DND-41 (cell line): ENCODE results near the gene HDAC4.

Source experiments
- ATAC-seq: fragments of 200-7000 bp; cut with Tn5 transposase; 3 replicates; pipeline ENCODE4 v1.9.1; 2021; ENCODE audit warnings: low read depth; ENCODE audit not compliant: insufficient read depth
- DNase-seq: peaks from one replicate; pipeline ENCODE4 v3.0.0-alpha.2; 2020
- H2AFZ ChIP-seq: 2 replicates; pipeline ENCODE4 v1.6.0; 2012; ENCODE audit warnings: low read depth, low read length
- H3K27ac ChIP-seq: 2 replicates; pipeline ENCODE4 v1.5.1; 2012; ENCODE audit warnings: low read length, inconsistent platforms
- H3K27me3 ChIP-seq: fragments of 200-600 bp; sonication (generic); 2 replicates; pipeline ENCODE4 v1.6.0; 2012; ENCODE audit warnings: low read length, mild to moderate bottlenecking, inconsistent platforms; ENCODE audit not compliant: insufficient read depth, poor library complexity
- H3K36me3 ChIP-seq: 2 replicates; pipeline ENCODE4 v1.5.1; 2012; ENCODE audit warnings: low read length, inconsistent platforms; ENCODE audit not compliant: insufficient read depth
- H3K4me1 ChIP-seq: 2 replicates; pipeline ENCODE4 v1.5.1; 2012; ENCODE audit warnings: mild to moderate bottlenecking, low read length; ENCODE audit not compliant: insufficient read depth
- H3K4me2 ChIP-seq: 2 replicates; pipeline ENCODE4 v1.6.0; 2012; ENCODE audit warnings: mild to moderate bottlenecking, moderate library complexity, low read length, inconsistent platforms; ENCODE audit not compliant: insufficient read depth
- H3K4me3 ChIP-seq, 2 experiments: fragments of 200-600 bp in 1 of 2; shearing (Covaris generic) in 1 of 2; 2 replicates each; pipeline ENCODE4 v1.5.1; 2012 to 2016; ENCODE audit warnings: inconsistent platforms in 2 of 2, low read length in 2 of 2, mild to moderate bottlenecking in 2 of 2, low read depth in 1 of 2, moderate library complexity in 1 of 2
- H3K79me2 ChIP-seq: 2 replicates; pipeline ENCODE4 v1.6.0; 2012; ENCODE audit warnings: low read length, inconsistent platforms; ENCODE audit not compliant: insufficient read depth
- H3K9ac ChIP-seq: 2 replicates; pipeline ENCODE4 v1.6.0; 2012; ENCODE audit warnings: low read depth, mild to moderate bottlenecking, inconsistent platforms, low read length, moderate library complexity
- H3K9me3 ChIP-seq: 2 replicates; pipeline ENCODE4 v1.5.1; 2012; ENCODE audit warnings: low read length, moderate library complexity, mild to moderate bottlenecking, inconsistent platforms; ENCODE audit not compliant: insufficient read depth, severe bottlenecking
- H4K20me1 ChIP-seq: 2 replicates; pipeline ENCODE4 v1.6.0; 2012; ENCODE audit warnings: low read length; ENCODE audit not compliant: insufficient read depth
- EZH2 ChIP-seq: IDR thresholded peaks from 3 replicates; pipeline ENCODE4 v1.6.1; 2012; ENCODE audit warnings: borderline replicate concordance, low read depth, mild to moderate bottlenecking, moderate library complexity, low read length, inconsistent platforms; ENCODE audit not compliant: severe bottlenecking
- TF ChIP-seq, protein P1 (sequence below): IDR thresholded peaks from 2 replicates; pipeline ENCODE4 v1.5.1; 2012; ENCODE audit warnings: borderline replicate concordance, low read length, moderate library complexity, mild to moderate bottlenecking; ENCODE audit not compliant: poor library complexity, severe bottlenecking; ENCODE audit errors: extremely low read depth

Gene HDAC4

GRCh38 chr2:239005586-239005985, 395.2 kb downstream of the HDAC4 start:
- H3K36me3 ChIP-seq, result no peaks in the 10 kb centered on the region
- no peak overlapping the region for H2AFZ ChIP-seq
- no peak overlapping the region for H3K27ac ChIP-seq
- no peak overlapping the region for H3K4me2 ChIP-seq
- H3K4me1 ChIP-seq, result no peaks in the 10 kb centered on the region
- peaks cover 33% of the 10 kb centered on the region for H3K27me3 ChIP-seq
- no peaks in the 10 kb centered on the region for H3K9me3 ChIP-seq
- ATAC-seq, result no peak
- H3K79me2 ChIP-seq, result no peaks in the 10 kb centered on the region
- no peak for DNase-seq
- H3K4me3 ChIP-seq, result no peak overlapping the region
- H4K20me1 ChIP-seq, result no peaks in the 10 kb centered on the region; the same call in 1 of the 2 replicates
- no peak overlapping the region for H3K9ac ChIP-seq
- no peak for TF ChIP-seq EZH2
- TF ChIP-seq, protein P1, sequence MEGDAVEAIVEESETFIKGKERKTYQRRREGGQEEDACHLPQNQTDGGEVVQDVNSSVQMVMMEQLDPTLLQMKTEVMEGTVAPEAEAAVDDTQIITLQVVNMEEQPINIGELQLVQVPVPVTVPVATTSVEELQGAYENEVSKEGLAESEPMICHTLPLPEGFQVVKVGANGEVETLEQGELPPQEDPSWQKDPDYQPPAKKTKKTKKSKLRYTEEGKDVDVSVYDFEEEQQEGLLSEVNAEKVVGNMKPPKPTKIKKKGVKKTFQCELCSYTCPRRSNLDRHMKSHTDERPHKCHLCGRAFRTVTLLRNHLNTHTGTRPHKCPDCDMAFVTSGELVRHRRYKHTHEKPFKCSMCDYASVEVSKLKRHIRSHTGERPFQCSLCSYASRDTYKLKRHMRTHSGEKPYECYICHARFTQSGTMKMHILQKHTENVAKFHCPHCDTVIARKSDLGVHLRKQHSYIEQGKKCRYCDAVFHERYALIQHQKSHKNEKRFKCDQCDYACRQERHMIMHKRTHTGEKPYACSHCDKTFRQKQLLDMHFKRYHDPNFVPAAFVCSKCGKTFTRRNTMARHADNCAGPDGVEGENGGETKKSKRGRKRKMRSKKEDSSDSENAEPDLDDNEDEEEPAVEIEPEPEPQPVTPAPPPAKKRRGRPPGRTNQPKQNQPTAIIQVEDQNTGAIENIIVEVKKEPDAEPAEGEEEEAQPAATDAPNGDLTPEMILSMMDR, result no peak

- no peak for DNase-seq
- Histone ChIP-seq H3K36me3 (no peaks in the 10 kb centered on the region), H4K20me1 (no peaks in the 10 kb centered on the region), H2AFZ (no peak overlapping the region), H3K27ac (no peak overlapping the region), H3K4me1 (no peaks in the 10 kb centered on the region), H3K9me3 (no peaks in the 10 kb centered on the region), H3K4me2 (no peak overlapping the region), H3K79me2 (no peaks in the 10 kb centered on the region), H3K4me3 (no peak overlapping the region), H3K27me3 (peaks cover 29% of the 10 kb centered on the region), H3K9ac (no peak overlapping the region)
- TF ChIP-seq, protein P1, result no peak
- no peak for TF ChIP-seq EZH2
- no peak for ATAC-seq
Measured at GRCh38 chr2:239004274-239005015, 396.4 kb downstream of the HDAC4 start.

GRCh38 chr2:239003624-239004273, 397.1 kb downstream of the HDAC4 start:
- Histone ChIP-seq H4K20me1 (no peaks in the 10 kb centered on the region), H3K4me3 (no peak overlapping the region), H3K27ac (no peak overlapping the region), H3K27me3 (peaks cover 28% of the 10 kb centered on the region), H3K79me2 (no peaks in the 10 kb centered on the region), H3K4me2 (no peak overlapping the region), H3K9ac (no peak overlapping the region), H3K9me3 (no peaks in the 10 kb centered on the region), H2AFZ (no peak overlapping the region), H3K36me3 (no peaks in the 10 kb centered on the region), H3K4me1 (no peaks in the 10 kb centered on the region)
- no peak for ATAC-seq
- TF ChIP-seq EZH2, result no peak
- TF ChIP-seq, protein P1, result no peak
- DNase-seq, result no peak
